HG03196 (cell line): ENCODE data around the gene KRTAP10-2.
"Not testable (repeated sequence)": the region's sequence is repeated elsewhere in the genome, so short reads cannot be mapped to it uniquely, and the experiment has no call there.

Experiments used
- ATAC-seq: cut with Tn5 transposase; IDR thresholded peaks from one replicate; pipeline ENCODE4 v1.9.1; 2021; ENCODE audit not compliant: unreplicated experiment

Gene KRTAP10-2

DNA sequence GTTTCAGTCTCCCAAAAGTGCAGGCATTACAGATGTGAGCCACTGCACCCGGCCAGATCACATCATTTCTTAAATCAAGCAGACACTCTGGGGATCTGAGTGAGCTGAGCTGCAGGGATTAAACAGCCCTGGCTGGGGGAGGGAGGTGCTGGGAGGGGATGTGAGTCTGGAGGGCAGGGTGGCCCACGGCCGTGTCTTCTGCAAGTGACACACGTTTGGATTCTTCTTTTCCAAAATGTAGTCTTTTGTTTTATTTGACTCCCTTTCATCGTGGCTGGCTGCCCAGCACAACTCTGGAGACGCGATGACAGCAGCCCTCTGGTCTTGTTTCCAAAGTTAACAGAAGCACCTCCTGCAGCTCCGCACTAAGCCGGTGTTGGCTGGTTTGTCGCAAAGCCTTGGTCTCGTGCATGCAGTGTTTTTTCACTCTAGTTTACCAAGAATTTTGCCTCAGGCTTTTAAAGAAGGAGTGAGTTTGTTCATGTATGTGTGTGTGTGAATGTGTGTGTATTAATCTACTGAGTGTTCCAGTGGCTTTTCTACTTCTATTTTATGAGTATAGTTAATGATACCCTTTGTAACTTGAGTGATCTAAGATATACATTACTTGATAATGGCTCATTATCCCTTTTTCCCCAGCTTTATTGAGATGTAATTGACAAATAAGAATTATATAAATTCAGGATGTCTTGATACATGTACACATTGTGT is 31.9 kb upstream of the KRTAP10-2 start:
- no peak for ATAC-seq

DNA sequence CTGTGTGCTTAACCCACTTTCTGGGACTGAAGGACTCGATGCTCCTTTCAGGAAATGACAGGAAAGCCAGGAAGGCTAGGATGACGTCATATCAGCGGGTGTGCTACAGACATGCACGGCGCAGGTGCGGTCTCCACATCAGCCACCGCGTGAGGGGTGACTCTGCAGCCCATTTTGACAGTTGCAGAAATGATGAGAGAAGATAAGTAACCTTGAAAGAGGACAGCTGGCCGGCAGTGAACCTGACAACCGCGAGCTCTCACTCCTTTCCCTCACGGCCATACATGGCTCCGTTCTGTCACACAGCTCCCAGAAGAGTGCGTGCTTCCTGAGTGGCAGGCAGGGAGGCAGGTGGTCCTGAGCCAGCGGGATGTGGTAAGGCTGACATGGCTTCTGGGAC is 30.8 kb upstream of the KRTAP10-2 start:
- no peak for ATAC-seq

DNA sequence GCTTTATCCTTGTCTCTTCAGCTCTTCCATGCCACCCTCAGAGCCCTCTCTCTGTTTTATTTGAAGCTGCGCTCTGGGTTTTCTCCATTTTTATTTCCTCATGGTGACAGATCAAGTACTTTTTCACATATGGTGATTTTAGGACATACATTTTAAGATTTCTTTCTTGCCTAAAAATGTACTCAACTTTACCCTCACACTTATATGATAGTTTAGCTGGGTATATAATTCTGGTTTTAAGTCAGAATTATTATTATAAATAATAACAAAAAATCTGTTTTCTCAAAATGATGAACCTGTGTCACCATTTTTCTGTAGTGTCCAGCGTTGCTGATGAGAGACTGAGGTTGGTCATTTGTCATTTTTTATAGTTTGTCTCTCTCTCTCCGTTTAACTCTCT is 29.9 kb upstream of the KRTAP10-2 start:
- ATAC-seq: no peak

DNA sequence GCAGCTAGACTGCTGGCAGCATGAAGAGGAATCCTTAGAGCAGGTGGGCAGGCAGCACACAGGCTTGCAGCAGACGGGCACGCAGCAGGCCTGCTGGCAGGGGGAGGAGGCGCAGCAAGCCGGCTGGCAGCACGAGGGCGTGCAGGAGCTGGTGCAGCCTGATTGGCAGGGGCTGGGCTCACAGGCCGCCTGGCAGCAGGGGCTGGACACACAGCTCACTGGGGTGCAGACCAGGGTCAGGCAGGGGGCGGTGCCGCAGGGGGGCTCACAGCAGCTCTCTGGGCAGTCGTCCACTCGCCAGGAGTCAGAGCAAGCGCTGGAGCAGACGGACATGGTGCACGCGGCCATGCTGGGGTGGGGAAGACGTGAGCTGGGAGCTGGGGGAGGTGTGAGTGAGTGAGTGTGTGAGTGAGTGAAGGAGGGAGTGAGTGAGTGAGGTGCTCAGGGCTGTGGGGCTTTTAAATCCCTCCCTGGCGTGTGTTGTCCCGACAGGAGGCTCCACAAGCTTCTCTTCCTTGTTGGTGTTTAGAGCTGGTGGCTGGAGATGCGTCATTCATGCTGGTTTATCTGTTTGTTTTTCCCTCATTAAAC is 29.0 kb upstream of the KRTAP10-2 start, which contains the start of gene KRTAP10-5:
KRTAP10-5 (minus strand) TSS at position 374 of the 591 bp plus-strand sequence; CDS start at position 348, 26 bp downstream.
- not testable (repeated sequence) for ATAC-seq

DNA sequence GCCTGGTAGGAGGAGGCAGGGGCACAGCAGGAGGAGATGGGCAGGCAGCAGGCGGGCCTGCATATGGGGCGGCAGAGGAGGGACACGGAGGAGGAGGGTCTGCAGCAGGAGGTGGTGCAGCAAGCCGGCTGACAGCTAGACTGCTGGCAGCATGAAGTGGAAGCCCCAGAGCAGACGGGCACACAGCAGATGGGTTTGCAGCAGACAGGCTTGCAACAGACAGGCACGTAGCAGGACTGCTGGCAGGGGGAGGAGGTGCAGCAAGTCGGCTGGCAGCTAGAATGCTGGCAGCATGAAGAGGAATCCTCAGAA is 28.5 kb upstream of the KRTAP10-2 start:
- ATAC-seq: no peak

DNA sequence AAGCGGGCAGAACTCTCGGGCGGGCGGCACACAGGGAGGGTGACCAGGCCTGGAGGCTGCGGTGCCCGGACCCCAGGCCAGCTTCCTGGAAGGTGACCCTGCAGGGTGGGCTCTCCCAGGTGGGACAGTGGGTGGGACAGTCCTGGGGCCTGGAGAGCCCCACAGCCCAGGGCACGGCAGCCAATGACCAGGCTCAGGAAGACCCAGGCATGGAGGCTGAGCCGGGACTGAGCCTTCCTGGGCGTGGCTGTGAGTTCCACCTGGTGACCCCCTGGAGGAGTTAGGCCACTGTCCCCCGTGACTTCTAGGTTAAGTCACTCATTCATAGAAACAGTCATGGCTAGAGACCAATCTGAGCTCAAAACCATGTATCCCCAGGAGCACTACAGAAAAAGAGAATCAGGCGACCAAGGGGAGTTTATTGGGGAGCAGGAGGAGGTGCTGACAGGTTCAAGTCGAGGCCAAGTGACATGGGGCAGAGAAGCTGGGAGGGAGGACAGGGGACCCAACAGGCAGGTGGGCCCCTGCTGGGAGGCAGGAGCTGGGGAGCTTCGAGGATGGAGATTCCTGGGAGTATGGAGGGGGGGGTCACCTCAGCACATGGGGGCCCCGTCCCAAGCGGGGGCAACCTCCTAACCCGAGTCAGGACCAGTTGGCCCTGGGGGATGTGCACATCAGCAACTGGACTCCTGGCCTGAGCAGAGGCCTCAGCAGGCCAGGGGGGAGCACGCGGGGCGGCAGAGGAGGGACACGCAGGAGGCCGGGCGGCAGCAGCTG is 27.9 kb upstream of the KRTAP10-2 start:
- ATAC-seq: no peak

DNA sequence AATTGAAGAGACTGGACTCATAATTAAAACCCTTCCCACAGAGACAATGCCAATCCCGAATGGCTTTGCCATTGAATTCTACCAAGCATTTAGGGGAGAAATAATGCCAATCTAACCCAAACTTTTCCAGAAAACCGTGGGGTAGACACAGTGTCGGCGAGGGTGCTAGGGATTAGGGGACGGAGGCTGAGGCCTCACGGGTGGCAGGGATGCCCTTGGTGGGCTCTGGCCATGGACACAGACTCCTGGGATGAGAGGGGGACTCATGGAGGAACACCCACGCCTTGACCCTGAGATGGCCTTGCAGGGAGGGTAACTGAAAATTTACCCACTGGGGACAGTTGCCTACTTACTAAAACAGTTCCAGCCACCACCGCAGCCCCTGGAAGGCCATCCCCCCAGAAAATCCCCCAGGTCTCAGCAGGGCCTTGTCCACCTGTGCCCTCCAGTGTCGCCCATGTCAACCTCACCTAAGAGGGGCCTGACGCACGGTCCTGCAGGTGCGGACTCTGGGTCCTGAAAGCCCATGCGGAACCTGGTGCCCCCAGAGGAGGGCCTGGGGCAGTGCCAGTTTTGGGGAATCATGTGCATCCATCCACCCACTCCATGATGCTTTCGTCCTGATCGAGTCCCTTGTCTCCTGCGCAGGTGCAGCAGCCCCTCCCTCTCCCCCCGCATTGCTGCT is 27.2 kb upstream of the KRTAP10-2 start:
- ATAC-seq: no peak

DNA sequence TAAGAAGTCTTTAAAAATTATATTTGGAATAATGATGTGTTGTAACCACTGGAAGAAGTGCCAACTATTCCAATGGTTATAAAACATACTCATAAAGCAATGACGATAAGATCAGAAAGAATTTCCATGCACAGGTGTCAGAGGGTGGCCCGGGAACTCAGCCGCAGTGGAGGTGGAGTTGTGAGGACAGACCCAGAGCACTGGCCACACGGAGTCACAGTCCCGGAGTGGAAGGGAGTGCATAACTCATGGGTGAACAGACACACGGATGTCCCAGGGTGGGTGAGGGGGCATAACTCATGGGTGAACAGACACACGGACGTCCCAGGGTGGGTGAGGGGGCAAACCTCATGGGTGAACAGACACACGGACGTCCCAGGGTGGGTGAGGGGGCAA is 24.7 kb upstream of the KRTAP10-2 start:
- no peak for ATAC-seq

DNA sequence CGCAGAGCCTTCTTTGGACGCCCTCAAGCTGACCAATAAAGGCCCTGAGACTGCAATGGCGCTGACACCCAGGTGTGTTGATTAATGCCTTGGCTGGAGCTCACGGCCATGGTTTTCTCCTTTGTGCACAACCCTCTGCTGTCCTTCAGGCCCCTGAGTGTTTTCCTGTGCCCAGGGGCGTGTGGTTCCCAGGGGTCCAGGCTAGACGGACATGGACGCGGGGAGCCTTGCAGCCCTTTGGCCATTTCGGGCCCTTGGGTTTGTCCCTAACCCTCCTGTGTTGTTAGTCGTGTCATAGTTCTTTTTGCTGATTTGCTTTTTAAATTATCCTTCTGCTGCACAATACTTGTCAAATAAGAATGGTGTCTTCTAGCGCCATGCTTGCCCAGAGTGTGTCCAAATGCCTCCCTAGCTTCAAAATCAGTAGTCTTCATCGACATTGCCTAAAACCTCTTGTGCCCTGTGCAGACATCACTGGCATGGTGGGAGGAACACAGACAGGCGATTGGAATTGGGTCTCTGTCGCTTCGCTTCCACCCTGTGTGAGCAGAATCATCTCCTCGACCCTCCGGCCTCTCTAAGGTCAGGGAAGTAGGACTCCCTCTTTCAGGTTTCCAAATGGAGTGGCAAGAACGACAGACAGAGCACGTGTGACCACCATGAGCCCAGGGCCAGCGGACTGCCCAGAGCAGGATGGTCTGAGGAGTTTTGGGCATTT is 24.2 kb upstream of the KRTAP10-2 start:
- no peak for ATAC-seq

DNA sequence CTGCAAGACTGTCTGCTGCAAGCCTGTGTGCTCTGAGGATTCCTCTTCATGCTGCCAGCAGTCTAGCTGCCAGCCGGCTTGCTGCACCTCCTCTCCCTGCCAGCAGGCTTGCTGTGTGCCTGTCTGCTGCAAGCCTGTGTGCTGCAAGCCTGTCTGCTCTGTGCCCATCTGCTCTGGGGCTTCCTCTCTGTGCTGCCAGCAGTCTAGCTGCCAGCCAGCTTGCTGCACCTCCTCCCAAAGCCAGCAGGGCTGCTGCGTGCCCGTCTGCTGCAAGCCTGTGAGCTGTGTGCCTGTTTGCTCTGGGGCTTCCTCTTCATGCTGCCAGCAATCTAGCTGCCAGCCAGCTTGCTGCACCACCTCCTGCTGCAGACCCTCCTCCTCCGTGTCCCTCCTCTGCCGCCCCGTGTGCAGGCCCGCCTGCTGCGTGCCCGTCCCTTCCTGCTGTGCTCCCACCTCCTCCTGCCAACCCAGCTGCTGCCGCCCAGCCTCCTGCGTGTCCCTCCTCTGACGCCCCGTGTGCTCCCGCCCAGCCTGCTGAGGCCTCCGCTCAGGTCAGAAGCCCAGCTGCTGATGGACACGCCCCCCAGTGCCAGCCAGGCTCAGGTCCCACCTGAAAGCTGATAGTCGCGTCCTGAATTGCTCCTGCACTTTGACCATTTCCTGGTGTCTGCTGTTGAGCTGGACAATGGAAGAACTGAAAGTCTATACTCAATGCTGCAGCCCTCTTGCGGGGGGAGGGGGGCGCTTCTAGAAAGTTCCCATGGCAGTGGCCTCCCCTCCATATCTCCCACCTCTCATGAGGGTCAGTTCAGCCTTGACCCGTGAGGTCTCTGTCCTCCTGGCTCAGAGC is 23.4 kb upstream of the KRTAP10-2 start:
- ATAC-seq: no peak

DNA sequence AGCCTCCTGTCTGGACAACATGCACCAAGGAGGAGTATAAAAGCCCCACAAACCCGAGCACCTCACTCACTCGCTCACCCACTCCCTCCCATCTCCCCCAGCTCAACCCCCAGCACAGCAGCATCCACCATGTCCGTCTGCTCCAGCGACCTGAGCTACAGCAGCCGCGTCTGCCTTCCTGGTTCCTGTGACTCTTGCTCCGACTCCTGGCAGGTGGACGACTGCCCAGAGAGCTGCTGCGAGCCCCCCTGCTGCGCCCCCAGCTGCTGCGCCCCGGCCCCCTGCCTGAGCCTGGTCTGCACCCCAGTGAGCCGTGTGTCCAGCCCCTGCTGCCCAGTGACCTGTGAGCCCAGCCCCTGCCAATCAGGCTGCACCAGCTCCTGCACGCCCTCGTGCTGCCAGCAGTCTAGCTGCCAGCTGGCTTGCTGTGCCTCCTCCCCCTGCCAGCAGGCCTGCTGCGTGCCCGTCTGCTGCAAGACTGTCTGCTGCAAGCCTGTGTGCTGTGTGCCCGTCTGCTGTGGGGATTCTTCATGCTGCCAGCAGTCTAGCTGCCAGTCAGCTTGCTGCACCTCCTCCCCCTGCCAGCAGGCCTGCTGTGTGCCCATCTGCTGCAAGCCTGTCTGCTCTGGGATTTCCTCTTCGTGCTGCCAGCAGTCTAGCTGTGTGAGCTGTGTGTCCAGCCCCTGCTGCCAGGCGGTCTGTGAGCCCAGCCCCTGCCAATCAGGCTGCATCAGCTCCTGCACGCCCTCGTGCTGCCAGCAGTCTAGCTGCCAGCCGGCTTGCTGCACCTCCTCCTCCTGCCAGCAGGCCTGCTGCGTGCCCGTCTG is 22.5 kb upstream of the KRTAP10-2 start, which contains the start of gene KRTAP10-4:
KRTAP10-4 (plus strand) TSS at position 100 of the 827 bp plus-strand sequence; CDS start at position 130, 30 bp downstream.
- ATAC-seq: not testable (repeated sequence)

DNA sequence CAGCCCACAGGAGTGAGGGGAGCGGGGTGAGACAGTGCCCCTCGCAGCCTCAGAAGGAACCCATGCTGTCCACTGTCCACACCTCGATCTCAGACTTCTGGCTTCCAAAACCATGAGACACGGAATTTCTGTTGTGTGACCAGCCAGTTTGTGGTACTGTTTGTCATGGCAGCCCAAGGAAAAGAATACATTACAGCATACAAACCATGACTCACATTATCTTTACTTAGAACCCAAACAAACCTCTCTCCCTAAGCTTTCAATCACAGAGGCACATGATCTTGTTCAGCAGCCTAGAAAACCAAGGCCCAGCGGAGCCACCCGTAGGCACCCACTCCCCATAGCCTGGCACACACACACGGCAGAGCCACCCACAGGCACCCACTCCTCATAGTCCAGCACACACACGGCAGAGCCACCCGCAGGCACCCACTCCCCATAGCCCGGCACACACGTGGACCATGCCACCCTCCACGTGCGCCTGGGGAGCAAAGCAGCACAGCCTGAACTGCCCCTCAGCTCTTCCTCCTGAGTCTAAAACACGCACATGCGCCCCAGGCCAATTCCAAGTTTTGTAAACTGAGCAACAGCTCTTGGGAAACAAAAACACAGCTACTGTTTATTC is 21.8 kb upstream of the KRTAP10-2 start:
- no peak for ATAC-seq

DNA sequence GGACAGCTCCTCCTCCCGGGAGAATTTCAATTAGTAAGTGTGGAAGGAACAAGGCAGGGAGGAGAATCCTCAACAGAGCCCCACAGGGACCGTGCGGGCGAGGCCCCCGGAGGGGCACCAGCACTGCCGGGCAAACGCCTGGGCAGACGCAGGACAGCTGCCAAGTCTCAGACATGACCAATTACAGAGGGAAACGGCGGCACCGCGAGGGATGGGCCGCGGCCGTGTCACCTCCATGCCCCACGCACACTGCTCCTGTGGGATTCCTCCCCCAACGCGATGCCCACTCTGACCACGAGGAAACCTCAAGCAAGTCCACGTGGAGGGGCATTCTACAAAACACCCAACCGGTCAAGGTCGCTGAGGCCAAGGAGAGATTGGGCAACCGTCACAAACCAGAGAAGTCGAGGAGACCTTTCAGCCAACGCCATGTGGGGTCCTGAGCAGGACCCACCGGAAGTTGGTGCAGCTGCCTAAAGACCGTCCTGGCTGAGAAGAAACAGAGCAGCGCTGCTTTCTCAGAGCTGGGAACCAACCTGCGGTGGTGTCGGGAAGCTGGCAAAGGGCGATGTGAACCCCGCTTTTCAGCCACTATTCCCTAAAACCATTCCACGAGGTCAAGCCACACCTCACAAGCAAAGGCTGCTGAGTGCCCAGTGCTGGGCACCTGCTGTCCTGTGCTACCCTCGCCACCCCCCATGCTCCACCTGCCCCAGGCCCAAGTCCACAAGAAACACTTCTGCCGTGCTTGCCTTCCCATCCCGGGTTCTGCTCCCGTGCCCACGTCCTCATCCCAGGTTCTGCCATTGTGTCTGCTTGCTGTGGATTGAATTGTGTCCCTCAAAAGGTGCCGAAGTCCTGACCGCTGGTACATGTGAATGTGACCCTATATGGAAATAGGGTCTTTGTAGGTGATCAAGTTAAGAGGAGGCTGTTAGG is 20.8 kb upstream of the KRTAP10-2 start:
- ATAC-seq: no peak

DNA sequence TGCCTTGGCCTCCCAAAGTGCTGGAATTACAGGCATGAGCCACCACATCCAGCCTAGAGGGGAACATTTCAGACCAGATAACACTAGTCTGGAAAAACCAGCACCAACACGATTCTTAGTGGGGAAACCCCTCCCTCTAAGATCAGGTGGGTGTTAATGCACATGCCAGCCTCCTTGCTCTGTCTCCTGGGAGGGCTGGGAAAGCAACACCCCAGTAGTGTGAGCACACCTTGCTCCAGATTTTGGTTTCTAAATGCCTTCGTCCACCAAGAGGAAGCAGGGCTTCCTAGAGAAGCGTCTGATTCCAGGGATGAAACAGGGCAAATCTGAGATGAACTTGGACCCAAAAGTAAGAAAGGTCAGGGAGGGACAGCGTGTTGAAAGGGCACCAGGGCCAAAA is 20.0 kb upstream of the KRTAP10-2 start:
- no peak for ATAC-seq

DNA sequence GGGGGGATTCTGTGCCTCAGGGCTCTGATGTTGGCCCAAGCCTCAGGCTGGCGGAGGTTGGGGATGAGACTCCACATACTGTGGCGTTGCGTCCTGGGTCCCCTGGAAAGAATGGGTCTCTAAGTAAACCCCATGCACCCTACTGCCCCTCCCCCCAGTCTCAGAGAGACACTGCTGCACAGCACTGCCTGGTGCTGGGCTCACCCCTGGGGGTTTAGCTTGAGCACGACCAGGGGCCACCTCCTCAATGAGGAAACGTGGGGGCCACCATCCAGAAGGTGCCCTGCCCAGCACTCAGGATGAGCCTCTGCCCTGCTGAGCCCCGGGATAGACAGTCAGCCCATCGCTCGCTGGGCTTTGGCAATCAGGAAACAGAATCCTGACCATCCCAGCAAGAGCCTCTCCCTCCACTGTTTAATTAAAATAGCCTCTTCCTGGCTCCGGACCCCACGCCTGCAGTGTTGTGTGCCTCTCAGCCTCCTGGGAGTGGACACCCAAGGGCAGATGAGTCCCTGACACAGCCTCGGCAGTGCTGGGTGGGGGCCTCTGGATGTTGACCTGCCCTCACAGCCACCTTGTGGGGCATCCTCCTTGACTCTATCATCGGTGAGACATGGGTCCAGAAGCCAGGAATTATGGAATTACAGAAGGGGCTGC is 18.7 kb upstream of the KRTAP10-2 start:
- no peak for ATAC-seq

DNA sequence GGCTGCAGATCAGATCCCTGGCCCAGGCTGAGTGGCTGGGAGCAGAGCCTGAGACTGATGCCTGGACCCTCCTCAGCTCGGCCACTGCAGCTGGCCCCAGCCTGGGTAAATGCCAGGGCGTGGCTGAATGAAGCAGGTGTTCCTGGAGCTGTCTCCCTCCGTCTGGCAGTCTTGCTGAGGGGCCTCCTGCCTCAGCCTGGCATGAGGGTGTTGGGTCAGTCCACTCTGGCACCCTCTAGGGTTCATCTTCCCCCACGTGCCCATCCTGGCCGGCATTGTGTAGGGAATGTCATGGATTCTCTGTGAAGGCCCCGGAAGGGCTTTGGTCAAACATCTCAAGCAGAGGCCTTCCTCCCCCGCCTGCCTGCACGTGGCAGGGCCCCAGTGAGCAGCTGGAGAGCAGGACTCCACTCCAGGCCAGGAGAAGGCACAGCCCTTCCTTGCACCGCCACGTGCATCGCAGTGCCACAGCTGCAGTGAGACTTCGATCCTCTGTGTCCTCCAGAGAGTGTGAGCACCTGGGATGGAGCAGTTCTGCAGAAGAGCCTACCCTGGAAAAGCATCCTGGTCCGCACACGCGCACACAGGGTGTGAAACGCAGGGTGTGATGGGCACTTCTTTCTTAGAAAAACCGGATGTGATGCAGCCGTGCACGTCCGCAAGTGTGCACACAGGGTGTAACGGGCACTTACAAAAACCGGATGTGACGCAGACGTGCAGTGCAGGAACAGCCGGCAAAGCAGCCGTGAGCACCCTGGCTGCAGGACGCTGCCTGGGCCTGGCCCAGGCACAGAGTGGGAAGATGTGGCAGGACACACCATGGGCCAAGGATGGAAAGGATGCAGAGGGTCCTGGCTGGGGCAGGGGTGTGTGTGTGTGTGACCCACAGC is 17.6 kb upstream of the KRTAP10-2 start:
- ATAC-seq: no peak
